NCI-H2107 treated with DMSO at 0.1 percent for 48 hours (cell line): ENCODE data around the gene PGAP6.
"Not testable (repeated sequence)": the region's sequence is repeated elsewhere in the genome, so short reads cannot be mapped to it uniquely, and the experiment has no call there.

Source experiments
- DNase-seq: peaks from one replicate; lab custom pipeline; 2025; ENCODE audit not compliant: unreplicated experiment; lab: John Stamatoyannopoulos, UW

The PGAP6 gene, protein sequence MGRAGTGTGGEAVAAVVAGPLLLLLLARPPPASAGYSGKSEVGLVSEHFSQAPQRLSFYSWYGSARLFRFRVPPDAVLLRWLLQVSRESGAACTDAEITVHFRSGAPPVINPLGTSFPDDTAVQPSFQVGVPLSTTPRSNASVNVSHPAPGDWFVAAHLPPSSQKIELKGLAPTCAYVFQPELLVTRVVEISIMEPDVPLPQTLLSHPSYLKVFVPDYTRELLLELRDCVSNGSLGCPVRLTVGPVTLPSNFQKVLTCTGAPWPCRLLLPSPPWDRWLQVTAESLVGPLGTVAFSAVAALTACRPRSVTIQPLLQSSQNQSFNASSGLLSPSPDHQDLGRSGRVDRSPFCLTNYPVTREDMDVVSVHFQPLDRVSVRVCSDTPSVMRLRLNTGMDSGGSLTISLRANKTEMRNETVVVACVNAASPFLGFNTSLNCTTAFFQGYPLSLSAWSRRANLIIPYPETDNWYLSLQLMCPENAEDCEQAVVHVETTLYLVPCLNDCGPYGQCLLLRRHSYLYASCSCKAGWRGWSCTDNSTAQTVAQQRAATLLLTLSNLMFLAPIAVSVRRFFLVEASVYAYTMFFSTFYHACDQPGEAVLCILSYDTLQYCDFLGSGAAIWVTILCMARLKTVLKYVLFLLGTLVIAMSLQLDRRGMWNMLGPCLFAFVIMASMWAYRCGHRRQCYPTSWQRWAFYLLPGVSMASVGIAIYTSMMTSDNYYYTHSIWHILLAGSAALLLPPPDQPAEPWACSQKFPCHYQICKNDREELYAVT

DNA sequence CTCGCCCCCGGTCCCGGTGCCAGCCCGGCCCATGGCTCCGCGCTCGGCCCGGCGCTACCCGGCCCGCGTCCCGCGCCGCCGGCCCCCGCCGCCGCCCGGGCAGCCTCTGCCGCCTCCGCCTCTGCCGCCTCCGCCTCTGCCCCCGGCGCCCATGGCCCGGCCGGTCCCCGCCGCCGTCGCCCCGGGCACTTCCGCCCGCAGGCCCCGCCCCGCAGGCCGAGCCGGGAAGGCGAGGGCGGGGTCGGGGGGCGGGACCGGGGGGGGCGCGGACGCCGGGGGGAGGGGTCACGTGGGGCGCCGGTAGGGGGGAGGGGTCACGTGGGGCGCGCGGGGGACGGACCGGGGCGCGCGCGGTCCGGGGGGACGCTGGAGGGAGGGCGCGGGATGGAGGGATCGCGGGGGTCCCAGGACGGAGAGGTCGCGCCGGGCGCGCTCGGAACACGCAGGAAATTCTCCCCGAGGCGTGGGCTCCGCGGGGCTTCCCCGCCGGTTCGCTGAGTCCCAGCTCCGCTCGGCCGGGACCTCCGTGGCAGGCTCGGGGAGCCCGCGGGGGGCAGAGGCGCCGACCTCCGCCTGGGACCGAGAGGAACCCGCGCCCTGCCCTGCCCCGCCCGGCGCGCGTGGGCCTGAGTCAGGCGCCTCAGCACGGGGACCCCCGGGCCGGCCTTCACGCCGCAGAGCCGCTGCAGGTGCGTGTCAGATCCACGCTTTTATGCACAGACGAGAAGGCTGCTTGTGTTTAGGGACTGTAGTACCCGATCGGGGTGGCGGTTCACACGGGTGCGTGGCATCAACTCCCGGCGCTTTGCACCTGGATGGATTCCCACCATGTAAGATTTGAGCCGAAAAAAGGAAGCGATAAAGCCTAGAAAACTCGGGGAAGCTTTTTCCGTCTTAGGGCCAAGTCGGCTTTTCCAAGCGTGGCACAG is at the start of gene PGAP6:
Gene PGAP6 (minus strand): TSS at position 190 of the 929 bp plus-strand sequence. CDS start 157 bp downstream, at position 33.
- DNase-seq, result no peak

GRCh38 chr16:430904-431303 is 49.1 kb upstream of the PGAP6 start:
- DNase-seq, result no peak

GRCh38 chr16:427250-427649 is 45.5 kb upstream of the PGAP6 start:
- DNase-seq, result no peak

DNA sequence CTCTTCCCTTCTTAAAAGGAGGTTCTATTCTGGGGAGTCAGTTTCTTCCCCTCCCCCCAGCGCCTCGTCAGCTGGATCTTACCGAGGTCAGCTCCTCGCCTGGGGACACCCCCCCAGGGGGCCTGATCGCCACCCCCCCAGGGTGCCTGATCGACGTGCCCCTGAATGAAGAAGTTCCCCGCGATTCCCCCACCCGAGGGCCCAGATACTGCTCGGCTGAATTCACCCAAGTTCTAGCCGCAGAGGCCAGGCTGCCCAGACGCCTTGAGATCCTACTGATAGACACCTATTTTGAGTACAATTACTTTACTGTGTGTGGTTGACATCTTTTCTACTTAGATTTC is 45.1 kb upstream of the PGAP6 start:
- no peak for DNase-seq

GRCh38 chr16:426115-426905 is 44.5 kb upstream of the PGAP6 start:
- DNase-seq, result no peak

DNA sequence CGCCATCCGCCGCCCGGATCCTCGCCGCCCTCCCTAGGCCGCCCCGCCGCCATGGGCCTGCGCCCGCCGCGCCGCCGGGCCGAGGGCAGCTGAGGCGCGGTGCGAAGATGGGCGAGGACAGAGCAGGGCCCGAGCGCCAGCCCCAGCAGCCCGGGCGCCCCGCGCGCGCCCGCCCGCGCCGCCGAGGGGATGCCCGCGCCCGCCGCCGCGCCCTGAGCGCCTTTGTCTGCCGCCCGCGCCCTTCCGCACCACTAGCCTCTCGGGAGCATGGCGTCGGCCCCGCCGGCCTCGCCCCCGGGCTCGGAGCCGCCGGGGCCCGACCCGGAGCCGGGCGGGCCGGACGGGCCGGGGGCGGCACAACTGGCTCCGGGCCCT is 43.9 kb upstream of the PGAP6 start:
- DNase-seq, result no peak

DNA sequence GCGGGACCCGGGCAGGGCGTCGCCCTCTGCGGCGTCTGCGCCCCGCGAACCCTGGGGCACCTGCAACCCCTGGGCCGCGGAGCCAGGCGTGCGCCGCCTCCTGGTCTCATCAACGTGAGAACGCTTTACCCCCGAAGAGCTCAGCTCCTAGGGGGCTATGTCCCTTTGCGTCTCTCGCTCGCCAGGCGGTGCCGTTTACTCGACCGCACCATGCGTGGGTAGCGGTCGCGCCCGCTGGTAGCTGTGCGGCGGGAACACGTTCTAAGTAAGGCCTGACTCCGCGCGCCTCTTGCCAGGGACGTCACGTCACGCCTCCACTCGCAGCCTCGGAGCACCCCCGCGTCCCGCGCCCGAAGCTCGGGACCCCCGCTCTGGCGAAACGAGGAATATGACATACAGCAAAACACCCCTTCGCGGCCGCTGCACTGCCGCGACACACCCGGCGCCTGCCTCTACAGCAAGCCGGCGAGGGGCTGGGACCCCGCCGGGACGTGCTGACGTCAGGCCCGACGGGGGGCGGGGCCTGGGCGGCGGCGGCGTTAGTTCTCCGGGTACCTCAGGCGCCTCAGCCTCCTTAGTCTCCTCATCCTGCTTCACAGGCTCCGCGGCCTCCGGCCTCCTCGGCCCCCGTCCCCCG is 43.4 kb upstream of the PGAP6 start, which contains the start of gene RAB11FIP3:
Gene RAB11FIP3 (plus strand): TSS at position 568 of the 637 bp plus-strand sequence. CDS start 358 bp downstream, outside the sequence.
- peak; percentile 42 for DNase-seq

DNA sequence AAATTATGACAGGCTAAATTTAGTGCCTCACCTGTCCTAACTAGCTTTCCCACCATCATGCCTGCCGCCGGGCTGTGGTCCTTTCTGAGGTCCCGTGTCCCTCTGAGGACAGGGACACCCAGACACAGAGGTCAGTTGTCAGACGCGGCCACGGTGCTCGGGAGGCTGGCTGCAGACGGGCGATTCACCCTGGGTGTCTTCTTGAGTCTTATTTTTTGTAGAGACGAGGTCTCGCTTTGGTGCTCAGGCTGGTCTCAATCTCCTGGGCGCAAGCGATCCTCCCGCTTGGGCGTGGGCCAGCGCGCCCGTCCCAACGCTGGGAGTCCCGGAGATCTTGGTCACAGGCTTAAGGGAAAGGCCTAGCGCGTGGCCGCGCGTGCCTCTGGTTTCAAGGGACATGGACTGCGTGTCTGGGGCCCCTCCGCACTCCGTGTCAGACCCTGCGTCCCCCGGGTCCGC is 42.9 kb upstream of the PGAP6 start:
- DNase-seq, result no peak

DNA sequence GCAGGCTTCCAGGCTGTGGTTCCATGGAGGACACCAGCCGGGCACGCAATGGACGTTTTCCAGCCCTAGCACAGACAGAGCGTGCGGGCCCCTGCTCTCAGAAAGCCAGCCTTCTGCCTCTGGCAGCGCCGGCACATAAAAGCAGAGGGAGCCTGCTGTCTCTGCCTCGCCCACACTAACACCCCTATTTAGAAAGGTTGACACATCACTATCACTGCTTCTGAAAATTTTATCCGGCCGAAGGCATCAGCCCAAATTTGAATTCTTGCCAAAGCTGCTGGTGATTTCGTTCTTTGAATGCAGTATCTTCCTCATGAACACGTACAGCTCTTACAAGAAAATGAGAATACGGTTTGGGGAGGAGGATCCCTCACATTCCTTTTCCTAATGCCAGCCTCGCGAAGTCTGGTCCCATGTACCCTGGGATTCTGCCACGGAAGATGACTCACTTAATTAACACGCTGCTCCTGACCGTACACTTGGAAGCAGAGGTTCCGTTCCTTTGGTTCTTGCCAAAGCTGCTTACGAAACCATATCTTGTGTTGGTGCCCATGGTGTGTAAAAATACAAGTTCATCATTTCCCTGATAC is 42.4 kb upstream of the PGAP6 start:
- no peak for DNase-seq

GRCh38 chr16:422179-422578 is 40.4 kb upstream of the PGAP6 start:
- DNase-seq, result not testable (repeated sequence)

- DNase-seq, result not testable (repeated sequence)
These were observed 33.4 kb upstream of the PGAP6 start for GRCh38 chr16:415170-415498.

DNA sequence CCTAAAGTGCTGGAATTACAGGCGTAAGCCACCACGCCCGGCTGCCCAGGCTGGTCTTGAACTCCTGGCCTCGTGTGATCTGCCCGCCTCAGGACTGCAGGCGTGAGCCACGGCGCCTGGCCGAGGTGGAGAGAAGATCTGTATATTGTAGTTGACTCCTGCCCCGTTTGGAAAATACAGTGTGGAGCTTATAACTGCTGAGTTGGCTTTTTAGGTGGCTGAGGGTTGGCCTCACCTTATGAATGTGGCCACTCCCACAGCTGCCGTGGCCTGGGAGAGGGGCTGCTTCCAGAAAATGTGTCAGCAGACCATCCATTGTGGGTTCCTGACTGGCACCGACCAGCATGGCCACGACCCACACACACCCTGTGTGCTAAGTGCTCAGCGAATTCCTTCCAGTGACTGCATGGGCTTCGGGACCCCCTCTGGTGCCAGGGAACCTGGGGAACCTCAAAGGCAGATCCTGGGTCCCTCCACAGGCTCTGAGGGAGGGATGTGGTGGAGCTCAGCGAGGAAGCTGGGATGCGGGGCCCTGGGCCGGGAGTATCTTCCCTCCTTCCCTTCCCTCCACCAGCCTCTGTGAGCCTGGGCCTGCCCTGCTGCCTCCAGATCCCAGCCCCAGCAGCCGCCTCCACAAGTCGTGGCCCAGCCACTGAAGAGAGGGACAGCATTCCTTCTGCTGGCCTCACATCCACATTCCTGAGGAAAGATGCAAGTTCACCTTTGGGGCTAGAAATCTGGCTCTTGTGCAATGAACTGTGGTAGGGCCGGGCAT is 32.8 kb upstream of the PGAP6 start:
- DNase-seq, result no peak

GRCh38 chr16:411576-412265 is 29.9 kb upstream of the PGAP6 start:
- no peak for DNase-seq

GRCh38 chr16:410516-411178 is 28.9 kb upstream of the PGAP6 start:
- no peak for DNase-seq

DNA sequence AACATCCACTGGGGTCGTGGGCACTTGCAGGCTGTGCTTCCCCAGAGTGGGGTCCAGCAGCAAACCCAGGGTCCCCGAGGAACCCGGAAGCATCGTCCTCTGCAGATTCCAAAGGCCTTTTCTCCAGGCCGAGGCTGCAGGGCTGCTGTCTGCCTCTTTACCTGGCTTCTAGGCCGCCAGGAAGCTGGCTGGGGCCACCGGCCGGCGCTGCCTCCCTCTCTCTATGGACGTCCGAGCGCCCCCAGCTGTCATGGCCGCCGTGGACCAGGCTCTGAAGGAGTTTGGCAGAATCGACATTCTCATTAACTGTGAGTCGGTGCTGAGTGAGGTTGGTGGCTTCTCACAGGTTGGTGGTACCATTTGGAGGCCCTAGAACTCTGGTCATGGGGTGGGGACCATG is 25.5 kb upstream of the PGAP6 start:
- DNase-seq, result no peak

GRCh38 chr16:405548-406506 is 24.0 kb upstream of the PGAP6 start:
- no peak for DNase-seq
